NCI-H2196 treated with DMSO at 0.1 percent for 48 hours (cell line): Measurements from ENCODE around the gene ACOT12.
"Not testable (repeated sequence)": the region's sequence is repeated elsewhere in the genome, so short reads cannot be mapped to it uniquely, and the experiment has no call there.

Source experiments
- DNase-seq: peaks from one replicate; lab custom pipeline; 2025; ENCODE audit not compliant: unreplicated experiment; lab: John Stamatoyannopoulos, UW

Gene ACOT12

GRCh38 chr5:81345411-81346003 lies 48.4 kb downstream of the ACOT12 start:
- DNase-seq: no peak

- no peak for DNase-seq
Measured at GRCh38 chr5:81344736-81345135, 49.2 kb downstream of the ACOT12 start.

GRCh38 chr5:81338213-81338612 lies 55.7 kb downstream of the ACOT12 start:
- DNase-seq: not testable (repeated sequence)

GRCh38 chr5:81337803-81338202 lies 56.1 kb downstream of the ACOT12 start:
- DNase-seq: no peak

GRCh38 chr5:81336556-81336955 lies 57.4 kb downstream of the ACOT12 start:
- no peak for DNase-seq

- DNase-seq: no peak
Measured at GRCh38 chr5:81335946-81336345, 58.0 kb downstream of the ACOT12 start.

- no peak for DNase-seq
Measured at GRCh38 chr5:81334304-81335061, 59.5 kb downstream of the ACOT12 start.

GRCh38 chr5:81326554-81326953 lies 67.4 kb downstream of the ACOT12 start:
- DNase-seq: no peak

GRCh38 chr5:81317536-81317935 lies 76.4 kb downstream of the ACOT12 start:
- DNase-seq: no peak

GRCh38 chr5:81316571-81316970 lies 77.4 kb downstream of the ACOT12 start:
- DNase-seq: no peak

- no peak for DNase-seq
Measured at GRCh38 chr5:81315830-81316229, 78.1 kb downstream of the ACOT12 start.

- DNase-seq: no peak
Measured at GRCh38 chr5:81315336-81315735, 78.6 kb downstream of the ACOT12 start.

GRCh38 chr5:81314581-81314980 lies 79.4 kb downstream of the ACOT12 start:
- DNase-seq: no peak

GRCh38 chr5:81313686-81314085 lies 80.2 kb downstream of the ACOT12 start:
- no peak for DNase-seq

GRCh38 chr5:81313278-81313677 lies 80.7 kb downstream of the ACOT12 start:
- no peak for DNase-seq

- DNase-seq: no peak
Measured at GRCh38 chr5:81310402-81311063, 83.4 kb downstream of the ACOT12 start.

- no peak for DNase-seq
Measured at GRCh38 chr5:81308836-81309235, 85.1 kb downstream of the ACOT12 start.

GRCh38 chr5:81305785-81306184 lies 88.1 kb downstream of the ACOT12 start:
- no peak for DNase-seq

GRCh38 chr5:81303563-81303962 lies 90.4 kb downstream of the ACOT12 start:
- no peak for DNase-seq

- DNase-seq: no peak
Measured at GRCh38 chr5:81302596-81302995, 91.3 kb downstream of the ACOT12 start.

GRCh38 chr5:81301271-81302015 lies 92.5 kb downstream of the ACOT12 start, which contains the start of gene ZCCHC9:
Gene ZCCHC9, plus strand, starts transcription at chr5:81301587. Its CDS starts 3,171 bp downstream, at chr5:81304758.
- peak; percentile 27 for DNase-seq
